Neural crest cell (in vitro differentiated cells): ENCODE data around the gene AIRE. TPM values are rescaled to one million over a fixed set of nuclear protein-coding genes. Genes with fewer than 3 reads are reported as not detected.
"Not testable (repeated sequence)": the region's sequence is repeated elsewhere in the genome, so short reads cannot be mapped to it uniquely, and the experiment has no call there.

Experiments used
- DNase-seq: peaks from one replicate; pipeline ENCODE4 v3.0.0; 2021; ENCODE audit warnings: low read depth, mixed read lengths, low spot score
- H3K27ac Mint-ChIP-seq: one replicate; pipeline ENCODE4 v1.8.0; 2021; ENCODE audit warnings: mild to moderate bottlenecking, mixed read lengths; ENCODE audit not compliant: unreplicated experiment
- H3K27me3 Mint-ChIP-seq: 2 replicates; pipeline ENCODE4 v1.8.0; 2021; ENCODE audit warnings: low read depth, mild to moderate bottlenecking, mixed read lengths
- H3K36me3 Mint-ChIP-seq: 2 replicates; pipeline ENCODE4 v1.8.0; 2021; ENCODE audit warnings: low read depth, mild to moderate bottlenecking, mixed read lengths
- H3K4me1 Mint-ChIP-seq: 2 replicates; pipeline ENCODE4 v1.8.0; 2021; ENCODE audit warnings: mixed read lengths
- H3K4me3 Mint-ChIP-seq: one replicate; pipeline ENCODE4 v1.8.0; 2021; ENCODE audit warnings: mild to moderate bottlenecking, mixed read lengths
- H3K9me3 Mint-ChIP-seq: 2 replicates; pipeline ENCODE4 v1.8.0; 2021; ENCODE audit warnings: mixed read lengths
- total RNA-seq: library from RNA; stranded (reverse); gene quantifications from 2 replicates; pipeline ENCODE4 v1.2.1, GENCODE V29; 2021
- TF ChIP-seq, protein P1 (sequence below): fragments of 200-600 bp; sonication (generic); conservative IDR thresholded peaks from 2 replicates; pipeline ENCODE4 v1.5.0; 2021; ENCODE audit warnings: antibody characterized with exemption, mild to moderate bottlenecking

Gene AIRE
- total RNA-seq, 1 donor from 2014 or later = not detected

- TF ChIP-seq, protein P1, sequence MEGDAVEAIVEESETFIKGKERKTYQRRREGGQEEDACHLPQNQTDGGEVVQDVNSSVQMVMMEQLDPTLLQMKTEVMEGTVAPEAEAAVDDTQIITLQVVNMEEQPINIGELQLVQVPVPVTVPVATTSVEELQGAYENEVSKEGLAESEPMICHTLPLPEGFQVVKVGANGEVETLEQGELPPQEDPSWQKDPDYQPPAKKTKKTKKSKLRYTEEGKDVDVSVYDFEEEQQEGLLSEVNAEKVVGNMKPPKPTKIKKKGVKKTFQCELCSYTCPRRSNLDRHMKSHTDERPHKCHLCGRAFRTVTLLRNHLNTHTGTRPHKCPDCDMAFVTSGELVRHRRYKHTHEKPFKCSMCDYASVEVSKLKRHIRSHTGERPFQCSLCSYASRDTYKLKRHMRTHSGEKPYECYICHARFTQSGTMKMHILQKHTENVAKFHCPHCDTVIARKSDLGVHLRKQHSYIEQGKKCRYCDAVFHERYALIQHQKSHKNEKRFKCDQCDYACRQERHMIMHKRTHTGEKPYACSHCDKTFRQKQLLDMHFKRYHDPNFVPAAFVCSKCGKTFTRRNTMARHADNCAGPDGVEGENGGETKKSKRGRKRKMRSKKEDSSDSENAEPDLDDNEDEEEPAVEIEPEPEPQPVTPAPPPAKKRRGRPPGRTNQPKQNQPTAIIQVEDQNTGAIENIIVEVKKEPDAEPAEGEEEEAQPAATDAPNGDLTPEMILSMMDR = no peak
- Mint-ChIP-seq H3K9me3 (no peaks in the 10 kb centered on the region), H3K36me3 (no peaks in the 10 kb centered on the region), H3K27ac (no peak overlapping the region), H3K27me3 (peaks cover 12% of the 10 kb centered on the region), H3K4me1 (peaks cover 31% of the 10 kb centered on the region), H3K4me3 (peak overlapping the region; percentile 83)
- DNase-seq = no peak
Observed at GRCh38 chr21:44301141-44301540, 15.5 kb downstream of the AIRE start.

DNA sequence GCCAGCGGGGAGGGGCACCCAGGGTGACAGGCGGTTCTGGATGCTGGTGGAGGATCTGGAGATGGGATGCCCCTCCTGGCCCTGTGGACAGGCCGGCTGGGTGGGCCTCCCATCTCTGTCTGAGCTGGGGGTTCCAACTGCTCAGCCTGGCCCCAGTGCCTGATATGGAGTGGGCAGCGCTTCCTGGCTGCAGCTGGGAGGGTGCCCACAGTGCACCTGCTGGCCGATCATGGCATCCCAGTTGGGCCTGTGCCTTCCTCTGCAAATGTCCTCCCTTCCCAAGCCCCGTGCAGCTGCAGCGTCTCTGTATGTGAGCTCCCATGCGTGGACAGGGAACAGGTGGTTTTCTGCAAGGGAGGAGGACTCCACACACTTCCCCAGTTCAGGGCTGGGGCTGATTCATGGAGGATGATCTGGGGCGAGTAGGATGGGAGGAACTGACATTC, 16.3 kb downstream of the AIRE start:
- DNase-seq = no peak
- Mint-ChIP-seq H3K27ac (no peak overlapping the region), H3K4me1 (peaks cover 31% of the 10 kb centered on the region), H3K4me3 (peak overlapping the region; percentile 76), H3K27me3 (peaks cover 12% of the 10 kb centered on the region), H3K36me3 (no peaks in the 10 kb centered on the region), H3K9me3 (no peaks in the 10 kb centered on the region)
- TF ChIP-seq, protein P1 = no peak

- not testable (repeated sequence) for DNase-seq, H3K36me3 Mint-ChIP-seq, H3K27ac Mint-ChIP-seq, H3K27me3 Mint-ChIP-seq, H3K9me3 Mint-ChIP-seq
- Mint-ChIP-seq H3K4me3 (peak overlapping the region; percentile 76), H3K4me1 (peaks cover 37% of the 10 kb centered on the region)
Observed at GRCh38 chr21:44302573-44303401, 17.1 kb downstream of the AIRE start.

DNA sequence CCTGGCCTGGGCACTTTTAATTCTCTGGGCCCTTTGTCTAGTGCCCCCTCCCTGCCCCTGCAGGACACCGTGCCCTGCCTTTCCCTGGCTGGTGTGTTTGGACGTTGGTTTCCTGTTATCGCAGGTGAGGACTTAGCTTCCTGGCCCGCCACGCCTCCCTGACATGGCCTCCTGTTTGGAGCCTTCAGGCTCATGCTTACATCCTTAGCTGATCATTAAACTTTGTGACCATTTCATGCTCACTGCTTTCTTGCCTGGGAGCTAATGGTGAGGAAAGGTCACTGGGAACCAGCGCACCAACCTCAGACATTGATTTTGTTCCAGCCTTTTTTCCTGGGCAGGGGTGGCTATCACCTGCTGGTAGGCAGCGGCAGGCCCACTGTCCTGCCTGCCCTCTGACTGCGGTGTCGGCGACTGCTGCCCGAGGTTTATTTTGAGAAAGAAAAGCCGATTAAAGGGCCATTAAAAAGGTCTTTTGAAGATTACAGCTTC, 17.9 kb downstream of the AIRE start:
- TF ChIP-seq, protein P1 = peak; percentile 24
- H3K4me3 Mint-ChIP-seq = peak overlapping the region; percentile 90
- no peaks in the 10 kb centered on the region for H3K9me3 Mint-ChIP-seq
- H3K36me3 Mint-ChIP-seq = no peaks in the 10 kb centered on the region
- H3K4me1 Mint-ChIP-seq = peaks cover 43% of the 10 kb centered on the region
- DNase-seq = no peak
- peaks cover 6% of the 10 kb centered on the region for H3K27me3 Mint-ChIP-seq
- H3K27ac Mint-ChIP-seq = peak overlapping the region; percentile 88

DNA sequence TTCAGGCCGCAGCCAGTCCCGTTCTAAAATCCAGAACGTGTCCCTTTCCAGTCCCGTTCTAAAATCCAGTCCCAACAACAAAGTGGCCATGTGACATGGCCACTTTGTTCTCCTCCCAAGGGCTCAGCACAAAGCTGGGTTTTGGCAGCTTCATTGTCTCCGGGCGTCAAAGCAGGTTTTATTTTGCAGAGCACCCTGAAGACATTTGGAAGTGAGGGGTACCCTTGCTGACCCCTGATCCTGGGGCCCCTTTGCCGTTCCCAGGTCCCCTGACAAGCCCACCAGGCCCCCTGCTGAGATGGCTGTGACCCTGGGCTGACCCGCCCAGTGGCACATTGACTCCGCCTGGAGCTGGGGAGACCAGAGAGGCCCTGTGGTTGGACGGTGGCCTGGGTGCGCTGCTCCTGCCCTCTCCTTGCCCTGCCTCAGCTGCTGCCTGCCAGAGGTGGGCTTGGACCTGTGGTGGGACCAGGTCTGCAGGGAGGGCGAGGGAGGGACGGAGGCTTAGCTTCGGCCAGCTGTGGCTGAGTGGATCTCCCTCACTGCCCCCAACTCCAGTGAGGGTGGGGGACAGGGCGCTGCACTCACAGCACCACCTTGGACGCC, 18.4 kb downstream of the AIRE start:
- peak overlapping the region; percentile 88 for H3K27ac Mint-ChIP-seq
- TF ChIP-seq, protein P1 = no peak
- DNase-seq = no peak

DNA sequence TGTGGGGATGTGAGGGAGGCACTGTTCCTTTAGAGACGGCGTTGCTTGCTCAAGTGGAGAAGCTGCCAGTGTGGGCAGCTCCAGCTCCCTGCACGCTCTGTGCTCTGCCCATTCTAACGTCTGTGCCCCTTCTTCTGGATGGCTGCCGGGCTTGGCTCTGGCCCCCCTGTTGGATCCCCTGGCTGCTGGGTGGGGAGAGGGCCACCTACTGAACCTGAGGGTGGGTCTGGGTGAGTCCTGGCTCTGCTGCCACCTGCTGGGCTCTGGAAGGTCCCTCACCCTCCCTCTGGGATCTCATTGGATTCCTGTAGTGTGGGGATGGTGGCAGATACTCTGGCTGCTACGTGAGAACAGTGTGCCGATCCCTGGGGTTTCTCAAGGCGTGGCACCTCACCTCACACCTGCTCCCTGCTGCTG, 19.2 kb downstream of the AIRE start:
- Mint-ChIP-seq H3K4me1 (peaks cover 38% of the 10 kb centered on the region), H3K36me3 (no peaks in the 10 kb centered on the region), H3K27ac (peak overlapping the region; percentile 97), H3K4me3 (peak overlapping the region; percentile 81), H3K27me3 (no peaks in the 10 kb centered on the region), H3K9me3 (no peaks in the 10 kb centered on the region)
- TF ChIP-seq, protein P1 = peak; percentile 72
- DNase-seq = peak; percentile 58

More for the DNA sequence above, 18.4 kb downstream of the AIRE start:
- Mint-ChIP-seq H3K36me3 (no peaks in the 10 kb centered on the region), H3K27me3 (peaks cover 3% of the 10 kb centered on the region), H3K4me3 (peak overlapping the region; percentile 90), H3K9me3 (no peaks in the 10 kb centered on the region), H3K4me1 (peaks cover 41% of the 10 kb centered on the region)
